Suprapubic skin (tissue), 2 donors: ENCODE data around the gene C6orf141.

Experiments used
- EP300 ChIP-seq: sonication (generic); formaldehyde crosslinking; IDR thresholded peaks from one replicate; pipeline ENCODE4 v1.6.1; 2017; ENCODE audit warnings: antibody characterized with exemption
- POLR2A ChIP-seq, 2 donors: fragments of 450-650 bp; IDR thresholded peaks; one replicate each; pipeline ENCODE4 v1.6.1; 2017; ENCODE audit warnings: antibody characterized with exemption in 2 of 2, mild to moderate bottlenecking in 2 of 2, moderate library complexity in 2 of 2

DNA sequence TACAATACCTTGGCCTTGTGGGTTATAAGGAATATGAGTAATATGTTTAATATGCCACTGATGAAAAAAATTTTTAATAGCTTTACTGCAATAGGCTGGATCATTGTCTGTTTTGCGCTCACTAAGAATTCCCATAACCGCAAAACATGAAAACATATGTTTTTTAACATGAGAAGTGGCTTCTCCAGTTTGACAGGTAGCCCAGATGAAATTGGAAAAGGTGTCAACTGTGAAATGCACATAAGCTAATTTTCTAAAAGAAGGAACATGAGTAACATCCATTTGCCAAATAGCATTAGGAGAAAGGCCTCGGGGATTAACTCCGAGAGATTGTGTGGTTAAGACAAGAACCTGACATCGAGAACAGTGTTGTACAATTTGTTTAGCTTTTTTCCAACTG is 45.8 kb upstream of the C6orf141 start:
- TF ChIP-seq POLR2A (IDR thresholded peaks at IDR 0.05): no peak
- TF ChIP-seq EP300: no peak
